CD8-positive, alpha-beta memory T cell (primary cell): ENCODE results near the gene SLC25A41. TPM values are rescaled to one million over a fixed set of nuclear protein-coding genes. Genes with fewer than 3 reads are reported as not detected.
A peak's percentile ranks its signal among the peaks of the same experiment; 100 is the strongest.

Source experiments
- CTCF ChIA-PET: fragments of 350-600 bp; sonication (Branson Sonifier 250); formaldehyde crosslinking; loops from one replicate; lab custom pipeline; 2021; ENCODE audit warnings: antibody characterized with exemption; lab: Charles Lee
- POLR2A ChIA-PET: fragments of 350-600 bp; sonication (Branson Sonifier 250); formaldehyde crosslinking; loops from one replicate; lab custom pipeline; 2021; ENCODE audit warnings: antibody characterized with exemption; lab: Charles Lee
- DNase-seq, 5 donors: peaks; one replicate each; pipeline versions ENCODE4 v3.0.0 to v3.0.0-alpha.2; 2020 to 2022; ENCODE audit warnings: mixed read lengths in 1 of 5
- H3K27ac ChIP-seq: one replicate; pipeline ENCODE4 v1.7.0; 2013; ENCODE audit warnings: low read depth, mild to moderate bottlenecking, low read length, moderate library complexity
- H3K27me3 ChIP-seq: 2 replicates; pipeline ENCODE4 v1.7.0; 2013; ENCODE audit warnings: low read length, mild to moderate bottlenecking; ENCODE audit not compliant: insufficient read depth, poor library complexity, severe bottlenecking
- H3K36me3 ChIP-seq: 2 replicates; pipeline ENCODE4 v1.7.0; 2013; ENCODE audit warnings: mild to moderate bottlenecking, low read length, moderate library complexity; ENCODE audit not compliant: insufficient read depth
- H3K4me1 ChIP-seq: 2 replicates; pipeline ENCODE4 v1.7.0; 2013; ENCODE audit warnings: mild to moderate bottlenecking, low read length, moderate library complexity; ENCODE audit not compliant: insufficient read depth
- H3K4me3 ChIP-seq: 2 replicates; pipeline ENCODE4 v1.7.0; 2013; ENCODE audit warnings: mild to moderate bottlenecking, low read length
- H3K9me3 ChIP-seq: 2 replicates; pipeline ENCODE4 v1.7.0; 2013; ENCODE audit warnings: mild to moderate bottlenecking, low read length
- H3K27ac Mint-ChIP-seq, 8 donors: one replicate each; pipeline ENCODE4 v1.8.0; 2020 to 2021; ENCODE audit warnings: mixed read lengths in 8 of 8, mild to moderate bottlenecking in 6 of 8, inconsistent platforms in 3 of 8, moderate library complexity in 3 of 8
- H3K27me3 Mint-ChIP-seq, 2 donors: one replicate each; pipeline ENCODE4 v1.8.0; 2020 to 2021; ENCODE audit warnings: mixed read lengths in 2 of 2, mild to moderate bottlenecking in 1 of 2, moderate library complexity in 1 of 2
- H3K36me3 Mint-ChIP-seq, 3 donors: one replicate each; pipeline ENCODE4 v1.8.0; 2020 to 2021; ENCODE audit warnings: mixed read lengths in 3 of 3, inconsistent platforms in 1 of 3, mild to moderate bottlenecking in 1 of 3
- H3K4me1 Mint-ChIP-seq, 3 donors: one replicate each; pipeline ENCODE4 v1.8.0; 2020 to 2021; ENCODE audit warnings: mixed read lengths in 3 of 3, inconsistent platforms in 1 of 3, mild to moderate bottlenecking in 1 of 3
- H3K4me3 Mint-ChIP-seq, 7 donors: one replicate each; pipeline ENCODE4 v1.8.0; 2020 to 2021; ENCODE audit warnings: mixed read lengths in 7 of 7, mild to moderate bottlenecking in 6 of 7, moderate library complexity in 4 of 7, inconsistent platforms in 2 of 7
- H3K9me3 Mint-ChIP-seq, 5 donors: one replicate each; pipeline ENCODE4 v1.8.0; 2020 to 2022; ENCODE audit warnings: mixed read lengths in 5 of 5, mild to moderate bottlenecking in 3 of 5, moderate library complexity in 2 of 5, inconsistent platforms in 1 of 5
- polyA plus RNA-seq: library from polyadenylated mRNA; unstranded; fragments of 300-500 nt; fragmentation: Illumina TruSeq; gene quantifications from one replicate; pipeline ENCODE4 v1.2.3, GENCODE V29; 2021
- total RNA-seq, 2 experiments: library from RNA; stranded (reverse); gene quantifications; one replicate each; pipeline ENCODE4 v1.2.3, GENCODE V29; 2021

The SLC25A41 gene
- total and polyA plus RNA-seq, 3 experiments from 2014 or later: 0.28 to 0.33 TPM; not detected in 1

DNA sequence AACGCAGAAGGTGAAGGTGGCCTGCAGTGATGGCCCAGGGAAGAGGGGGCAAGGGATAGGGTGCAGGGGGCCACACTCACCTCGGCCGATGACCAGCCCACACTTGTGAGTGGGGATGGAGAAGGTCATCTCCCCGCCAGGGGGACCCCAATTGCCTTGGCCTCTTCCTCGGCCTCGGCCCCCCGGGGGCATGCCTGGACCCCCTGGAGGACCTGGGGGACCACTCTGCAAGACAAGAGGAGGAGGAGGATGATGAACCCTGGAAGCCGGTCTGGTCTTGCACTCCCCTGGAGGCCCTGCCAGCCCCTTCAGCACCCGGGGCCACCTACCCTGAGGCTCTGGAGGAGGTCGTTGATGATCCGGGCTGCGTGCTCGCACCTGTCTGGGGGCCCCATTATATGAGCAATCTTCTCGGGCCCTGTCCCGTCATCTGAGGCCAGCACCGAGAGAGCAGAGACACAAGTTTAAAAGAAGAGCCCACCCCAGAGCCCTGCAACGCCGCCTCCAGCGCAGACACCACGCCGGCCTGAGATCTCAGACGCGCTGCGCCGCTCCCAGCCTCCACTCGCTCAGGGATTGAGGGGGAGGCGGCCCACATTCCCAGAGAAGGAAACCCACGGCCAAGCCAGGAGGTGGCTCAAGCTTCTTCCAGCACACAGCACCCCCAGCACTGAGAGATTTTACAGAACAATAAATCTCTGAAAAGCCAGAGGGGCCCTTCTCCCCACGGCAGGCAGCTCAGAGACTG is 16.7 kb downstream of the SLC25A41 start:
- no peaks in the 10 kb centered on the region for H3K4me1 ChIP-seq
- ChIA-PET CTCF (interaction anchor here (0.6 to 1.3 kb wide), 2 partner anchors 19 to 103 kb away, joined by 3 read pairs; no protein-coding TSS in a partner anchor), POLR2A (interaction anchor here (0.6 kb wide), 1 partner anchor 9 kb away, joined by 3 read pairs; no protein-coding TSS in a partner anchor)
- Mint-ChIP-seq H3K36me3 (peaks cover 3 to 87% (median 6%) of the 10 kb centered on the region in 3 donors), H3K4me3 (no peak overlapping the region), H3K27me3 (no peaks in the 10 kb centered on the region), H3K27ac (no peak overlapping the region), H3K9me3 (no peaks in the 10 kb centered on the region), H3K4me1 (peaks cover 1 to 15% (median 2%) of the 10 kb centered on the region in 3 donors)
- no peak overlapping the region for H3K4me3 ChIP-seq
- H3K36me3 ChIP-seq: peaks cover 52% of the 10 kb centered on the region
- no peak overlapping the region for H3K27ac ChIP-seq
- no peaks in the 10 kb centered on the region for H3K27me3 ChIP-seq
- H3K9me3 ChIP-seq: no peaks in the 10 kb centered on the region
- DNase-seq: no peak

DNA sequence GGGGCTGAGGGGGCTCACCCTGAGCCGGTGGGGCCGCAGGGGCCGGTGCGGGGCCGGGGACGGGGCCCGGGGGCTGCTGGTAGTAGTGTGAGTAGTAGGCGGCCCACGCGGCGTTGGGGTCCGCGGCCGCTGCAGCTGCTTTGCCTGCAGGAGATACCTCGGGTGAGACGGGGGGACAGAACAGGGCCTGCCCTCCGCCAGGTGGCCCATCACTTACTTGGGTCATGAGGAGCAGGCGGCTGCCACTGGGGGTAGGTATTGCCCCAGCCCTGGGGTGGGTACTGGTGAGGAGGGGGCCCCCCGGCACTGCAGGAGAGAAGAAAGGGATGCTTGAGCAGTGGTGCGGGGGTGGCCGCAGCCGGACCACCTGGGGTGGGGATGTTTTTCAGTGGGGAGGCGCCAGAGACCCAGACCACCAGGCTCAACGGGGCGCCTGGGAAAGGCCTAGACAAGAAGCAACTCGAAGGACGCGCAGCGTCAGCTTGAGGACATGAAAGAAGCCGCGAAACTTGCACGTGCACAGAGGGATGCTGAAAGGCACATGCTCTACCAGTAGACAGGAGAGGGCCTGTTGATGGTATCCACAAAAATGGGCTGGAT is 17.9 kb downstream of the SLC25A41 start:
- Histone ChIP-seq H3K4me3 (no peak overlapping the region), H3K36me3 (peaks cover 45% of the 10 kb centered on the region), H3K27me3 (no peaks in the 10 kb centered on the region), H3K4me1 (no peaks in the 10 kb centered on the region), H3K27ac (no peak overlapping the region), H3K9me3 (no peaks in the 10 kb centered on the region)
- no peak overlapping the region for H3K27ac Mint-ChIP-seq
- no peaks in the 10 kb centered on the region for H3K9me3 Mint-ChIP-seq
- POLR2A ChIA-PET: no interaction called here
- no peak overlapping the region for H3K4me3 Mint-ChIP-seq
- CTCF ChIA-PET: no interaction called here
- DNase-seq: no peak
- H3K27me3 Mint-ChIP-seq: no peaks in the 10 kb centered on the region
- peaks cover 0 to 3% (median 1%) of the 10 kb centered on the region in 3 donors for H3K4me1 Mint-ChIP-seq
- H3K36me3 Mint-ChIP-seq: peaks cover 3 to 75% (median 5%) of the 10 kb centered on the region in 3 donors

DNA sequence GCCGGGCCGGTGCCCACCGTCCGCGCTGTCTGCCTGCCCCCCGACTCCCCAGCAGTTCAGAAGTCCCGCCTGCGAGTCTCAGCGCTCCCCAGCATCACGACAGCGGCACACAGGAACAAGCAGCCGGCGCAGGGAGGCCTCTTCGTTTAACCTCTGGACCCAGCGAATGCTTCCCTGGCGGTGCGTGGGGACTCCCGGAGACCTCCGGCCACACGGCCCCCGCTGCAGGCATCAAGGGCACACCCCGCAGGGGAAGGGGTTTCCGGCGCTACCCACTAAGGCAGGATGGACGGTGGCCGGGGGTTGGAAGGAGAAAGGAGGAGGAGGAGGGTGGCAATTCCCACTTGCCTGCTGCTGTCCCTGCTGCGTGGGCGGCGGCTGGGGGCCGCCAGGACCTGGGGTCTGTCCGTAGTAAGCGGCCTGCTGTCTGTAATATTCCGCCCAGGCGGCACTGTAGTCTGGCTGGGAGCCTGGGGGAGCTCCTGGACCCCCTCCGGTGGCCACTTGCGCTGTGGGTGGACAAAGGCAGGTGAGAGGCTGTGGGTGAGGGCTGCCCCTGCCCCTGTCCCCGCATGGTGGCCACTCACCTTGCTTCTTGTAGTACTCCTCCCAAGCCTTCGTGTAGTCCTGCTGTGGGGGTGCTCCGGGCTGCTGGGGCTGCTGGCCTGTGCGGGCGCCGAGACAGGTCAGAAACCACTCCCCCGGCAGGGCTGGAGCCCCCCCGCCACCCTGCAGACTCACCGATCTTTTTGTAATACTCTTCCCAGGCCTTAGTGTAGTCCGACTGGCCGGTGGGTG is 18.6 kb downstream of the SLC25A41 start:
- Mint-ChIP-seq H3K27ac (no peak overlapping the region), H3K27me3 (no peaks in the 10 kb centered on the region), H3K9me3 (no peaks in the 10 kb centered on the region), H3K36me3 (peaks cover 2 to 68% (median 2%) of the 10 kb centered on the region in 3 donors), H3K4me3 (no peak overlapping the region), H3K4me1 (no peaks in the 10 kb centered on the region)
- CTCF ChIA-PET: no interaction called here
- POLR2A ChIA-PET: no interaction called here
- Histone ChIP-seq H3K4me1 (no peaks in the 10 kb centered on the region), H3K4me3 (no peak overlapping the region), H3K27ac (no peak overlapping the region), H3K27me3 (no peaks in the 10 kb centered on the region), H3K9me3 (no peaks in the 10 kb centered on the region), H3K36me3 (peaks cover 38% of the 10 kb centered on the region)
- no peak for DNase-seq

DNA sequence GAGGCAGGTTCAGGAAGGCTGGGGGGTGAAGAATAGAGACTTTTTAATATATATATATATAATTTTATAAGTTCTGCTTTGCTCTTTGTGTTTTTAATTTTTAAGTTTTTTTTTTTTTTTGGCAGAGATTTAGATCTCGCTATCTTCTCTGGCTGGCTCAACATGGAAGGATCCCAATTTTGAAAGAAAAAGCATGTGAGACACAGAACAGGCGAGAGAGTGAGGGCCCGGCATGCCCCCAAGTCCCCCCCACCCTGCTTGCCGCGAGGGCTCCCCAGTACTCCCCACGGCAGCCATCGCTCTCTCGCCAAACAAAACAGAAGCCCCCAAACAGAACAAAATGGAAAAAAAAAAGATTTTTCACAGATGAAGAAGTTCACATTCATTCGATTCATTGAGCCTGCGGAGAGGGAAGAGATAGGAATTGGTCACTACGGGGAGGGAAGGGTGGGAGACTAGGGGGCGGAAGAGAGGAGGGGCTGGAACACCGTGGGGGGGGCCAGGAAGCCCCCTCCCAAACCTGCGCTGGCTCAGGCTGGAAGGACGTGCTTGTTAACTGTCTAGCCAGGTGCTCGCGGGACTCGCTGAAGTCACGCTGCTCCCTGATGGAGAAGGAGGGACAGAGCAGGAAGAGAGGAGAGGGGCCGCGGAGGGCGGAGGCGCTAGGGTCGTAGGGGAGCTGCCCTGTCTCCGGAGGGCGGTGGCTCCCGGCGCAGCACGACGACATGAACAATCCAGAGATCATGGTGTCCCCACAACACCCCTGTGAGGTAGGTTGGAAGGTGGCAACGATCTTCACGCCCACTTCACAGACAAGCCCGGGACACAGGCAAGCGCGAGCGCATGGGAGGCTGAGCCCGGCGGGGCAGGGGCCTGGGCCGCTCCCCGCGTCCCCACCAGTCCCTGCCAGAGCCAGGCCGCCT is 19.6 kb downstream of the SLC25A41 start:
- no peaks in the 10 kb centered on the region for H3K27me3 ChIP-seq
- POLR2A ChIA-PET: no interaction called here
- no peaks in the 10 kb centered on the region for H3K27me3 Mint-ChIP-seq
- H3K27ac ChIP-seq: no peak overlapping the region
- H3K36me3 ChIP-seq: peaks cover 28% of the 10 kb centered on the region
- H3K9me3 ChIP-seq: no peaks in the 10 kb centered on the region
- H3K4me3 Mint-ChIP-seq: no peak overlapping the region
- H3K4me1 Mint-ChIP-seq: no peaks in the 10 kb centered on the region
- H3K4me1 ChIP-seq: no peaks in the 10 kb centered on the region
- H3K9me3 Mint-ChIP-seq: no peaks in the 10 kb centered on the region
- DNase-seq: no peak
- H3K27ac Mint-ChIP-seq: no peak overlapping the region
- no peak overlapping the region for H3K4me3 ChIP-seq
- H3K36me3 Mint-ChIP-seq: peaks cover 0 to 58% (median 0%) of the 10 kb centered on the region in 3 donors
- CTCF ChIA-PET: no interaction called here

DNA sequence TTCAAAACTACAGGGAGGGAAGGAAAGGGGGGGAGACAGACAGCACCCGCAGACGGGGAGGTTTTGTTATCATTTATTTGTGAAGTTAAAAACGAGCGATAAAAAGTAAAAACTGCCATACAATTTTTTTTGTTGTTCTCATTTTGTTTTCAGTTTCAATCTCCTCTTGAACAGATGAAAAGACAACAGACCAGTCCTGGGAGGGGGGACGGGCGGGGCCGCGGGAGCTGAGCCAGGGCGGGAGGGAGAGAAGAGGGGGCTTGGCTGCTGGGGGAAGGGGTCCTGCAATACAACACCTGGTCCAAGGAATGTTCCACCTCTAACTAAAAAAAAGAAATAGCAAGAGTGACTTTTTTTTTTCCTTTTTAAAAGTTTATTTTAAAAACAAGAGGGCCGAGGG is 20.3 kb downstream of the SLC25A41 start:
- no peak for DNase-seq
- POLR2A ChIA-PET: no interaction called here

DNA sequence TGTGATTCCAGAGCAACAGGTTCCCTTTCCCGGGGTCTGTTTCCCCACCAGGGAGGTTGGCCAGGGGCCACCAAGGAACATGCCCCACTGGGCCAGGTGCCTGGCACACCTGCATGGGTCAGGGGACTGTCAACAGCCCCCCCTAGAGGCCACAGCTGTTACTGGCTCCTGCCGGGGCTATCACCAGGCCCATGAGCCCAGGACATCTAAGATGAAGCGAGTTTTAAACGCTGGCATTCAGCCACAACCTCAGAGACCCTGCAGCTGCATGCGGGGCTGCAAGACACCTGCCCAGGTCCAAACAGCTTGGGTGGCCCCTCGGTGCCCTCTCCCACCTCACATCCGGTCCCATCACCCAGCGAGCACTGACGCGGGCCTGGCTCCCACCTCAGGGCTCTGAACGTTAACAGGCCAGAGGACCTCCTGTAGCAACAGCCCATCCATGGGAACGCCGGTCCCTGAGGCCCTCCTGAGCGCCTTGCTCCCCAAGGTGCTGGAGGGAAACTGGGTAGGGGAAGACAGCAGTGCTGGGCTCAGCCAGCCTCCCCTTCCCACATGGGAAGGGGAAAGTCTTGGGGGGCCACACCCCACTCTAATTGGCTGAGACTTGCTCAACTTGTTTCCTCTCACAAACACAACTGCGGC is 21.0 kb downstream of the SLC25A41 start:
- Histone ChIP-seq H3K9me3 (no peaks in the 10 kb centered on the region), H3K4me3 (no peak overlapping the region), H3K4me1 (no peaks in the 10 kb centered on the region), H3K27me3 (no peaks in the 10 kb centered on the region), H3K36me3 (peaks cover 17% of the 10 kb centered on the region), H3K27ac (no peak overlapping the region)
- H3K4me1 Mint-ChIP-seq: no peaks in the 10 kb centered on the region
- peak; percentile 14 to 62 (median 18) for DNase-seq
- CTCF ChIA-PET: interaction anchor here (0.8 kb wide), 1 partner anchor 11 kb away, joined by 3 read pairs; no protein-coding TSS in a partner anchor
- no peaks in the 10 kb centered on the region for H3K27me3 Mint-ChIP-seq
- peaks cover 0 to 45% (median 0%) of the 10 kb centered on the region in 3 donors for H3K36me3 Mint-ChIP-seq
- POLR2A ChIA-PET: interaction anchor here (1.0 kb wide), 1 partner anchor 10 kb away, joined by 3 read pairs; no protein-coding TSS in a partner anchor
- H3K9me3 Mint-ChIP-seq: no peaks in the 10 kb centered on the region
- H3K4me3 Mint-ChIP-seq: no peak overlapping the region
- peak overlapping the region in 1 of 8 donors; percentile 3 for H3K27ac Mint-ChIP-seq

More for the DNA sequence above, 20.3 kb downstream of the SLC25A41 start:
- H3K9me3 Mint-ChIP-seq: no peaks in the 10 kb centered on the region
- no peak overlapping the region for H3K27ac Mint-ChIP-seq
- H3K27ac ChIP-seq: no peak overlapping the region
- H3K4me1 Mint-ChIP-seq: no peaks in the 10 kb centered on the region
- peaks cover 0 to 51% (median 0%) of the 10 kb centered on the region in 3 donors for H3K36me3 Mint-ChIP-seq
- peaks cover 22% of the 10 kb centered on the region for H3K36me3 ChIP-seq
- H3K4me3 Mint-ChIP-seq: no peak overlapping the region
- no peaks in the 10 kb centered on the region for H3K4me1 ChIP-seq
- H3K4me3 ChIP-seq: no peak overlapping the region
- CTCF ChIA-PET: no interaction called here
- no peaks in the 10 kb centered on the region for H3K27me3 Mint-ChIP-seq
- H3K9me3 ChIP-seq: no peaks in the 10 kb centered on the region
- no peaks in the 10 kb centered on the region for H3K27me3 ChIP-seq

DNA sequence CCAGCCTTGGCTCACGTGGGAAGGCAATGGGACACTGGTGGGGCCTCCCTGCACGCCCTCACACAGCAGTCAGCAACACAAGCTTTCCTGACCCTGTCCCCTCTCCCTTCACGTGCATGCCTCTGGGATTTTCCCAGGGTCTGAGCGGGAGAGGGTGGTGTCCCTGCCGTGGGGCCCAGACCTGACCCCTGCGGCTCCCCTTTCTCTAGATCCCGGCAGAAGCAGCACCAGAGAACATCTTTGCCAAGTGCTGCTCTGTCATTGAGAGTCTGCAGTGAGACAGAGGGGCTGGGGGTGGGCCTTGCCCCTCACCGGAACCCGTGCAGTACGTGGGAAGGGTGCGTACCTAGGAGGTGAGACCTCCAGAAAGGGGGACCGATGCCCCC is 21.5 kb downstream of the SLC25A41 start:
- CTCF ChIA-PET: interaction anchor here (0.8 kb wide), 1 partner anchor 10 kb away, joined by 3 read pairs; no protein-coding TSS in a partner anchor
- peaks cover 0 to 40% (median 0%) of the 10 kb centered on the region in 3 donors for H3K36me3 Mint-ChIP-seq
- H3K36me3 ChIP-seq: peaks cover 12% of the 10 kb centered on the region
- no peaks in the 10 kb centered on the region for H3K4me1 ChIP-seq
- H3K27ac ChIP-seq: no peak overlapping the region
- no peak for DNase-seq
- H3K27ac Mint-ChIP-seq: no peak overlapping the region
- H3K9me3 Mint-ChIP-seq: no peaks in the 10 kb centered on the region
- no peak overlapping the region for H3K4me3 ChIP-seq
- H3K9me3 ChIP-seq: no peaks in the 10 kb centered on the region
- no peaks in the 10 kb centered on the region for H3K4me1 Mint-ChIP-seq
- no peak overlapping the region for H3K4me3 Mint-ChIP-seq
- H3K27me3 ChIP-seq: no peaks in the 10 kb centered on the region
- no peaks in the 10 kb centered on the region for H3K27me3 Mint-ChIP-seq
- POLR2A ChIA-PET: interaction anchor here (1.0 kb wide), 1 partner anchor 10 kb away, joined by 3 read pairs; no protein-coding TSS in a partner anchor
